ENCODE data around the gene USP3. TPM values are rescaled to one million over a fixed set of nuclear protein-coding genes. Genes with fewer than 3 reads are reported as not detected.

Gene USP3
- total RNA-seq, 1 experiment from 2014 or later, result 54.2 TPM

DNA sequence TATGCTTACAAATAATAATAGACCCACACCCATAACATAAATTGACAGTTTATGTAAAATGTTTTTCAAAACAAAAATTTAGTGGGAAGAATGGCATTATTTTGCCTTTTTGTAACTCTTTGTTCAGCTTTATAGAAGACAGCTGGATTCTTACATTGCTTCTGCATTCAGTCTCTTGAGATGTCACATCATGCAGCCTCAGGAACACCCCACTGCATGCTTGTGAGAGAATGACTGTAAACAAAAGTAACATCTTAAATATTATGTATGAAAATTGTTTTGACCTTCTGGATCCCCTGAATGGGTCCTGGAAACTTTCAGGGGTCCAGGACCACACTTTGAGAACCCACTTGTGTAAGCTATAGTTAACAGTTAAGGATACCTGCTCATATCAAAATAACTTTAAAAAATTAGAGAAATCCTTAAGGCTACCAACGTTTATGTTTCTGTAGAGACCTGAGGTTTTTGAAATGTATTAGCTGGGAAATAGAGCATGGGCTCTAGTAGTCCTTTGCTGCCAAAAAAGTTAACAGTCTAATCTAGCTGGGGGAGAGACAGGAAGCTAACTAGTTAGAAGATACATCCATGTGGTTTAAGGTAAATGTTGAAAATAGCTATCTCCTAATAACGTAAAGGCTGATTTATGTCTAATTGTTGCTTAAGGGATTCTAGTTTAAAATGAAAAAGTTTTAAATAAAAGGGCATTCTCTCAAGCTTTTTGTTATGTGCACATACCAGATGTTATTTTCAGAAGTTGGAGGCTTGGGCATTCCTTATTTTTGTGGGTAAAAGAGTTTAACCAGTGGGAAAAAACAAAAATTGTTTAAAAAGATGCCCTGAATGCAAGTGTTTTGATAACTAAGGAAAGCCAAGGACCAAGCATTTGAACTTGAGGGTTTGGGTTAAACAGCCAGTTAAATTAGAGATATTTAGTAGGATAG lies 3.8 kb downstream of the USP3 start:
- H3K36me3 ChIP-seq (ENCODE audit: control insufficient read depth, insufficient read depth, low read length), result no peaks in the 10 kb centered on the region
- peaks cover 17% of the 10 kb centered on the region for H3K36me3 Mint-ChIP-seq (ENCODE audit: insufficient read depth, unreplicated experiment)
- ChIA-PET CTCF (no interaction called here), POLR2A (no interaction called here)
- no peak for DNase-seq
- H3K27me3 Mint-ChIP-seq (ENCODE audit: insufficient read depth, unreplicated experiment), result no peaks in the 10 kb centered on the region
- H3K9me3 ChIP-seq, result no peaks in the 10 kb centered on the region
- intact Hi-C loops (cut with micrococcal nuclease; ENCODE audit: unreplicated experiment), result no loop called here
- peaks cover 25% of the 10 kb centered on the region for H3K4me1 ChIP-seq
- no peak overlapping the region for H3K27ac Mint-ChIP-seq (ENCODE audit: unreplicated experiment)
- no peaks in the 10 kb centered on the region for H3K9me3 Mint-ChIP-seq (ENCODE audit: unreplicated experiment)
- TF ChIP-seq, protein P1, sequence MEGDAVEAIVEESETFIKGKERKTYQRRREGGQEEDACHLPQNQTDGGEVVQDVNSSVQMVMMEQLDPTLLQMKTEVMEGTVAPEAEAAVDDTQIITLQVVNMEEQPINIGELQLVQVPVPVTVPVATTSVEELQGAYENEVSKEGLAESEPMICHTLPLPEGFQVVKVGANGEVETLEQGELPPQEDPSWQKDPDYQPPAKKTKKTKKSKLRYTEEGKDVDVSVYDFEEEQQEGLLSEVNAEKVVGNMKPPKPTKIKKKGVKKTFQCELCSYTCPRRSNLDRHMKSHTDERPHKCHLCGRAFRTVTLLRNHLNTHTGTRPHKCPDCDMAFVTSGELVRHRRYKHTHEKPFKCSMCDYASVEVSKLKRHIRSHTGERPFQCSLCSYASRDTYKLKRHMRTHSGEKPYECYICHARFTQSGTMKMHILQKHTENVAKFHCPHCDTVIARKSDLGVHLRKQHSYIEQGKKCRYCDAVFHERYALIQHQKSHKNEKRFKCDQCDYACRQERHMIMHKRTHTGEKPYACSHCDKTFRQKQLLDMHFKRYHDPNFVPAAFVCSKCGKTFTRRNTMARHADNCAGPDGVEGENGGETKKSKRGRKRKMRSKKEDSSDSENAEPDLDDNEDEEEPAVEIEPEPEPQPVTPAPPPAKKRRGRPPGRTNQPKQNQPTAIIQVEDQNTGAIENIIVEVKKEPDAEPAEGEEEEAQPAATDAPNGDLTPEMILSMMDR (IDR thresholded peaks at IDR 0.05; ENCODE audit: insufficient read depth in 1 of 2, low read depth in 1 of 2, low read length in 1 of 2, severe bottlenecking in 1 of 2, unreplicated experiment in 1 of 2), result no peak
- no peaks in the 10 kb centered on the region for H3K27me3 ChIP-seq (replicated peaks; ENCODE audit: control insufficient read depth, insufficient read depth, low read length)
- no peak overlapping the region for H3K4me3 Mint-ChIP-seq (ENCODE audit: unreplicated experiment)
- no peak overlapping the region for H3K4me3 ChIP-seq (ENCODE audit: low read depth, low read length)
- H3K4me1 Mint-ChIP-seq (ENCODE audit: low read depth, unreplicated experiment), result peaks cover 26% of the 10 kb centered on the region
- no TSS peak for BruUV-seq (replicated peaks)

DNA sequence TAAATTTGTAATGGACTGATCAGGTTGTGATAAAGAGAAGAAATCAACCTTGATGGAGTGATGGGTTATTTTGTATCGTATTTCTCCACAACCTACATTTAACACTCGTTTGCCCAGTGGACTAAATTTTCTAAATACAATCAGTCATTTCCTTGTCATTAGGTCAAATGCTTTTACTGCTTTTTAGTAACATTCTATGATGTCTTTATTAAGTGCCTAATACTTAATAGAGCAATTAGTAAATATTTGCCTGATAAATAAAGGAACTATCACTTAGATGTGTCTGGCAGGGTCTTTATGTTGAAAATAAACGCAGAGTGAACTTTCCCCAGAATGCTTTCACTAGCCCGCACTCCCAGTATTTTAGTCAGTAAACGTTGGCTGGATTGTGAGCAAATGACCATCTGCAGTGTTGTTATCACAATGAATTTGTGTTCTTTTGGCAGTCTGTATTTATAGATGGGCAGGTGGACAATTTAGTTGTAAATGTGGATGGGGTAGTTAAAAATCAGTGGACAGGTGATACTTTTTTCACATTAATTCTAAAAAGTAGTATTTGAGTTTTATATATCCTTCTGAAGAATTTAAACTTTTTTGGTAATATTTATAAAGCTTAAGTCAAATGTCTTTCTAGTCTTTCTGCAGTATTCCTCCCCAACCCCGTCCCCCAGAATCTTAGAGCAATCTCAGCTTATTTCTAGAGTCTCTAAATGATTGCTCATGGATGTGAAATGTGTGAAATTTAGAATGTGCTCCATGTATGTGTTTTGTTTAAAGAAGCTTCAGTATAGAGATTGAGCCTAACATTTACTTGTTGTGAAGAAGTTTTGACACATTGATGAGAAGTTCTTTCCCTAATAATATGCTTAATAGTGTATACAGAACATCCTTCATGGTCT lies 4.9 kb downstream of the USP3 start:
- Histone ChIP-seq H3K4me1 (peaks cover 27% of the 10 kb centered on the region), H3K4me3 (ENCODE audit: low read depth, low read length) (no peak overlapping the region), H3K36me3 (ENCODE audit: control insufficient read depth, insufficient read depth, low read length) (no peaks in the 10 kb centered on the region), H3K27me3 (replicated peaks; ENCODE audit: control insufficient read depth, insufficient read depth, low read length) (no peaks in the 10 kb centered on the region), H3K9me3 (no peaks in the 10 kb centered on the region)
- no peak overlapping the region for H3K27ac Mint-ChIP-seq (ENCODE audit: unreplicated experiment)
- peaks cover 9% of the 10 kb centered on the region for H3K36me3 Mint-ChIP-seq (ENCODE audit: insufficient read depth, unreplicated experiment)
- no peaks in the 10 kb centered on the region for H3K9me3 Mint-ChIP-seq (ENCODE audit: unreplicated experiment)
- intact Hi-C loops (cut with micrococcal nuclease; ENCODE audit: unreplicated experiment), result no loop called here
- no peak for DNase-seq
- ChIA-PET CTCF (interaction anchor here (1.9 kb wide), 1 partner anchor 101 kb away, joined by 4 read pairs; no protein-coding TSS in a partner anchor), POLR2A (interaction anchor here (0.6 kb wide), 1 partner anchor 188 kb away, joined by 7 read pairs; no protein-coding TSS in a partner anchor)
- peaks cover 29% of the 10 kb centered on the region for H3K4me1 Mint-ChIP-seq (ENCODE audit: low read depth, unreplicated experiment)
- no peaks in the 10 kb centered on the region for H3K27me3 Mint-ChIP-seq (ENCODE audit: insufficient read depth, unreplicated experiment)
- no TSS peak for BruUV-seq (replicated peaks)
- H3K4me3 Mint-ChIP-seq (ENCODE audit: unreplicated experiment), result no peak overlapping the region
- TF ChIP-seq, protein P1 (IDR thresholded peaks at IDR 0.05; ENCODE audit: insufficient read depth in 1 of 2, low read depth in 1 of 2, low read length in 1 of 2, severe bottlenecking in 1 of 2, unreplicated experiment in 1 of 2), result no peak

Measured in Caco-2 (cell line).